ENCODE data around the gene NFX1.

The NFX1 gene

GRCh38 chr9:33414268-33414667, 124.0 kb downstream of the NFX1 start:
- Mint-ChIP-seq H3K36me3 (ENCODE audit: low read depth) (no peaks in the 10 kb centered on the region), H3K4me1 (peaks cover 38% of the 10 kb centered on the region), H3K9me3 (no peaks in the 10 kb centered on the region), H3K27me3 (no peaks in the 10 kb centered on the region), H3K27ac (no peak overlapping the region), H3K4me3 (no peak overlapping the region)
- ATAC-seq (no peak), DNase-seq (no peak)

- H3K27me3 Mint-ChIP-seq, result no peaks in the 10 kb centered on the region
- H3K4me1 Mint-ChIP-seq, result peaks cover 38% of the 10 kb centered on the region
- peak overlapping the region; percentile 70 for H3K27ac Mint-ChIP-seq
- ATAC-seq, result no peak
- no peaks in the 10 kb centered on the region for H3K9me3 Mint-ChIP-seq
- no peaks in the 10 kb centered on the region for H3K36me3 Mint-ChIP-seq (ENCODE audit: low read depth)
- DNase-seq, result no peak
- H3K4me3 Mint-ChIP-seq, result no peak overlapping the region
Measured at GRCh38 chr9:33414889-33415500, 124.7 kb downstream of the NFX1 start.

GRCh38 chr9:33415501-33416038, 125.3 kb downstream of the NFX1 start:
- Mint-ChIP-seq H3K27ac (peak overlapping the region; percentile 70), H3K4me3 (no peak overlapping the region), H3K27me3 (no peaks in the 10 kb centered on the region), H3K4me1 (peaks cover 38% of the 10 kb centered on the region), H3K36me3 (ENCODE audit: low read depth) (no peaks in the 10 kb centered on the region), H3K9me3 (no peaks in the 10 kb centered on the region)
- ATAC-seq (peak; percentile 94), DNase-seq (peak; percentile 91)

DNA sequence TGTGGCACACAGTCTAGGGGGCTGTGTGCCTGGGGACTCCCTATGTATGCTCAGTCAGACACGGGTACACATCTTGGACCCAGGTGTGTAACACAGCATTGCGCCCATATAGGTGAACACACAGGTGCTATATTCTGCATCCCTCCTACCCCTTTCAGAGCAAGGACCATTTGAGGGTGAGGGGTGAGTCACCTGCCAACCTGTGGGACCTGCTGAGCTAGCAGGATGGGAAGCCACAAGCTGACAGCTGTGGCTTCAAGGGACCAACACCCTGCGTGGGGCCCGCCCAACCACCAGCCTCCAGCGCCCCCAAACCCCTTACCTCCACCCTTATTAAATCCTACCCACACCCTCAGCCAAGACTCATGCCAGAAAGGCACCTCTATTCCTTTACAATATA, 126.7 kb downstream of the NFX1 start:
- peaks cover 38% of the 10 kb centered on the region for H3K4me1 Mint-ChIP-seq
- DNase-seq (no peak), ATAC-seq (no peak)
- H3K9me3 Mint-ChIP-seq, result no peaks in the 10 kb centered on the region
- H3K36me3 Mint-ChIP-seq (ENCODE audit: low read depth), result no peaks in the 10 kb centered on the region
- no peaks in the 10 kb centered on the region for H3K27me3 Mint-ChIP-seq
- H3K4me3 Mint-ChIP-seq, result no peak overlapping the region
- H3K27ac Mint-ChIP-seq, result no peak overlapping the region

GRCh38 chr9:33418090-33418489, 127.8 kb downstream of the NFX1 start:
- Mint-ChIP-seq H3K9me3 (no peaks in the 10 kb centered on the region), H3K4me3 (no peak overlapping the region), H3K4me1 (peaks cover 38% of the 10 kb centered on the region), H3K27me3 (no peaks in the 10 kb centered on the region), H3K36me3 (ENCODE audit: low read depth) (no peaks in the 10 kb centered on the region), H3K27ac (no peak overlapping the region)
- ATAC-seq (no peak), DNase-seq (no peak)

DNA sequence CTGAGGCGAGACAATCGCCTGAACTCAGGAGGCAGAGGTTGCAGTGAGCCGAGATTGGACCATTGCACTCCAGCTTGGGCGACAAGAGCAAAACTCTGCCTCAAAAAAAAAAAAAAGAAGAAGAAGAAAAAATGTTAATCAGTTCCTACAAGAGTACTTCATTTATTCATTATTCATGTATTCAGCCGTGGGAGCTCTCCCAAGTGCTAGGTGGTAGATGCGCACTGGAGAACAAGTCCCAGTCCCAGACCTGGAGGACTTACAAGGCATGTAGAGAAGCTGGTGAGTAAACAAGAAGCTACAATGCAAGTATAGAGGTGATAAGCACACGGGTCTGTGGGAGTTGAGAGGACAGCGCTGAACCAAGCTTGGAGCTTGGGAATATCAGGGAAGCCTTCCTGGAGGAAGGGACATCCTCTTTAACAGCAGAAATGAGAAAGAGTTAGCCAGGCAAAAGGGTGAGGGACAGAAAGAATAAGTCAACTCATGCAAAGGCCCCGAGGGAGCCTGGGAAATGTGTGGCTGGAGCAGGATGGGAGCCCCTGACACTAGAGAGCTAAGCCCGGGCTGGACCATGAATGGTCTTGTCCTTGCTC, 129.5 kb downstream of the NFX1 start:
- no peak for ATAC-seq
- no peak for DNase-seq
- Mint-ChIP-seq H3K27me3 (no peaks in the 10 kb centered on the region), H3K27ac (no peak overlapping the region), H3K4me1 (peaks cover 30% of the 10 kb centered on the region), H3K9me3 (no peaks in the 10 kb centered on the region), H3K4me3 (no peak overlapping the region), H3K36me3 (ENCODE audit: low read depth) (no peaks in the 10 kb centered on the region)

Measured in activated naive CD8-positive, alpha-beta T cell treated with anti-CD3 and anti-CD28 coated beads, Interleukin-2, amount 50 U/mL, for 24 hours (primary cell).